Skeletal muscle satellite cell (primary cell): Measurements from ENCODE around the gene TRPM2.

Experiments used
- H3K27me3 ChIP-seq: 2 replicates; pipeline ENCODE4 v1.7.0; 2013; ENCODE audit warnings: low read length; ENCODE audit not compliant: control insufficient read depth, insufficient read depth
- H3K36me3 ChIP-seq: 2 replicates; pipeline ENCODE4 v1.7.0; 2013; ENCODE audit warnings: mild to moderate bottlenecking, control low read depth, low read length; ENCODE audit not compliant: insufficient read depth
- H3K4me1 ChIP-seq: 2 replicates; pipeline ENCODE4 v1.7.0; 2013; ENCODE audit warnings: low read length; ENCODE audit not compliant: control insufficient read depth, insufficient read depth
- H3K4me2 ChIP-seq: 2 replicates; pipeline ENCODE4 v1.7.0; 2013; ENCODE audit warnings: mild to moderate bottlenecking, low read length
- H3K4me3 ChIP-seq: 2 replicates; pipeline ENCODE4 v1.7.0; 2013; ENCODE audit warnings: low read length
- H3K9ac ChIP-seq: 2 replicates; pipeline ENCODE4 v1.7.0; 2013; ENCODE audit warnings: mild to moderate bottlenecking, low read depth, low read length, moderate library complexity
- H3K9me3 ChIP-seq: replicated peaks from 2 replicates; pipeline ENCODE4 v1.7.0; 2013; ENCODE audit warnings: mild to moderate bottlenecking, control low read depth, low read length

The TRPM2 gene

GRCh38 chr21:44331209-44331608, 22.2 kb upstream of the TRPM2 start:
- H3K4me1 ChIP-seq = no peaks in the 10 kb centered on the region
- H3K9me3 ChIP-seq = no peaks in the 10 kb centered on the region
- H3K9ac ChIP-seq = no peak overlapping the region
- no peak overlapping the region for H3K4me3 ChIP-seq
- H3K27me3 ChIP-seq = no peaks in the 10 kb centered on the region
- peaks cover 13% of the 10 kb centered on the region for H3K36me3 ChIP-seq
- H3K4me2 ChIP-seq = no peak overlapping the region

- no peak overlapping the region for H3K9ac ChIP-seq
- H3K4me3 ChIP-seq = no peak overlapping the region
- peaks cover 18% of the 10 kb centered on the region for H3K36me3 ChIP-seq
- H3K9me3 ChIP-seq = no peaks in the 10 kb centered on the region
- H3K27me3 ChIP-seq = no peaks in the 10 kb centered on the region
- H3K4me2 ChIP-seq = no peak overlapping the region
- no peaks in the 10 kb centered on the region for H3K4me1 ChIP-seq
These were observed 21.6 kb upstream of the TRPM2 start for GRCh38 chr21:44331650-44332307.

GRCh38 chr21:44332383-44332782, 21.0 kb upstream of the TRPM2 start:
- Histone ChIP-seq H3K4me3 (no peak overlapping the region), H3K36me3 (peaks cover 14% of the 10 kb centered on the region), H3K4me1 (no peaks in the 10 kb centered on the region), H3K9me3 (no peaks in the 10 kb centered on the region), H3K9ac (no peak overlapping the region), H3K4me2 (no peak overlapping the region), H3K27me3 (no peaks in the 10 kb centered on the region)

- H3K4me2 ChIP-seq = no peak overlapping the region
- H3K4me3 ChIP-seq = no peak overlapping the region
- H3K4me1 ChIP-seq = peaks cover 2% of the 10 kb centered on the region
- no peaks in the 10 kb centered on the region for H3K9me3 ChIP-seq
- peaks cover 11% of the 10 kb centered on the region for H3K36me3 ChIP-seq
- H3K9ac ChIP-seq = no peak overlapping the region
- no peaks in the 10 kb centered on the region for H3K27me3 ChIP-seq
These were observed 20.5 kb upstream of the TRPM2 start for GRCh38 chr21:44332965-44333364.

- no peaks in the 10 kb centered on the region for H3K9me3 ChIP-seq
- H3K27me3 ChIP-seq = no peaks in the 10 kb centered on the region
- peaks cover 7% of the 10 kb centered on the region for H3K4me1 ChIP-seq
- H3K4me2 ChIP-seq = no peak overlapping the region
- peaks cover 11% of the 10 kb centered on the region for H3K36me3 ChIP-seq
- no peak overlapping the region for H3K9ac ChIP-seq
- no peak overlapping the region for H3K4me3 ChIP-seq
These were observed 19.7 kb upstream of the TRPM2 start for GRCh38 chr21:44333509-44334328.

GRCh38 chr21:44334329-44335030, 18.9 kb upstream of the TRPM2 start:
- no peaks in the 10 kb centered on the region for H3K9me3 ChIP-seq
- H3K4me3 ChIP-seq = no peak overlapping the region

GRCh38 chr21:44335266-44336059, 18.0 kb upstream of the TRPM2 start:
- Histone ChIP-seq H3K27me3 (no peaks in the 10 kb centered on the region), H3K4me1 (peaks cover 11% of the 10 kb centered on the region), H3K36me3 (peaks cover 11% of the 10 kb centered on the region), H3K9me3 (no peaks in the 10 kb centered on the region), H3K4me3 (no peak overlapping the region), H3K4me2 (no peak overlapping the region), H3K9ac (no peak overlapping the region)

More at GRCh38 chr21:44334329-44335030, 18.9 kb upstream of the TRPM2 start:
- Histone ChIP-seq H3K27me3 (no peaks in the 10 kb centered on the region), H3K4me2 (no peak overlapping the region), H3K4me1 (peaks cover 7% of the 10 kb centered on the region), H3K36me3 (peaks cover 11% of the 10 kb centered on the region), H3K9ac (no peak overlapping the region)

- Histone ChIP-seq H3K36me3 (peaks cover 11% of the 10 kb centered on the region), H3K4me3 (no peak overlapping the region), H3K9ac (no peak overlapping the region), H3K4me1 (peaks cover 11% of the 10 kb centered on the region), H3K4me2 (no peak overlapping the region), H3K9me3 (no peaks in the 10 kb centered on the region), H3K27me3 (no peaks in the 10 kb centered on the region)
These were observed 16.0 kb upstream of the TRPM2 start for GRCh38 chr21:44337449-44337848.

GRCh38 chr21:44337941-44338895, 15.2 kb upstream of the TRPM2 start:
- Histone ChIP-seq H3K4me2 (peak overlapping the region; percentile 87), H3K4me1 (peaks cover 11% of the 10 kb centered on the region), H3K36me3 (peaks cover 11% of the 10 kb centered on the region), H3K27me3 (no peaks in the 10 kb centered on the region), H3K4me3 (peak overlapping the region; percentile 68), H3K9ac (peak overlapping the region; percentile 53), H3K9me3 (no peaks in the 10 kb centered on the region)
